Neural crest cell (in vitro differentiated cells): ENCODE measurements around the gene BEST2. TPM values are rescaled to one million over a fixed set of nuclear protein-coding genes. Genes with fewer than 3 reads are reported as not detected.

Experiments
- DNase-seq: peaks from one replicate; pipeline ENCODE4 v3.0.0; 2021; ENCODE audit warnings: low read depth, mixed read lengths, low spot score
- H3K27ac Mint-ChIP-seq: one replicate; pipeline ENCODE4 v1.8.0; 2021; ENCODE audit warnings: mild to moderate bottlenecking, mixed read lengths; ENCODE audit not compliant: unreplicated experiment
- H3K27me3 Mint-ChIP-seq: 2 replicates; pipeline ENCODE4 v1.8.0; 2021; ENCODE audit warnings: low read depth, mild to moderate bottlenecking, mixed read lengths
- H3K36me3 Mint-ChIP-seq: 2 replicates; pipeline ENCODE4 v1.8.0; 2021; ENCODE audit warnings: low read depth, mild to moderate bottlenecking, mixed read lengths
- H3K4me1 Mint-ChIP-seq: 2 replicates; pipeline ENCODE4 v1.8.0; 2021; ENCODE audit warnings: mixed read lengths
- H3K4me3 Mint-ChIP-seq: one replicate; pipeline ENCODE4 v1.8.0; 2021; ENCODE audit warnings: mild to moderate bottlenecking, mixed read lengths
- H3K9me3 Mint-ChIP-seq: 2 replicates; pipeline ENCODE4 v1.8.0; 2021; ENCODE audit warnings: mixed read lengths
- CTCF ChIP-seq: fragments of 200-600 bp; sonication (generic); conservative IDR thresholded peaks from 2 replicates; pipeline ENCODE4 v1.5.0; 2021; ENCODE audit warnings: antibody characterized with exemption, mild to moderate bottlenecking
- microRNA-seq: library from miRNA; unstranded; fragments of <30 nt; microRNA quantifications from one replicate; pipeline ENCODE4, GENCODE V29; 2020
- total RNA-seq: library from RNA; stranded (reverse); gene quantifications from 2 replicates; pipeline ENCODE4 v1.2.1, GENCODE V29; 2021

Gene BEST2
- total RNA-seq, 1 donor from 2014 or later: not detected

- Mint-ChIP-seq H3K9me3 (no peaks in the 10 kb centered on the region), H3K36me3 (peaks cover 8% of the 10 kb centered on the region), H3K27ac (no peak overlapping the region), H3K4me3 (peak overlapping the region; percentile 57), H3K27me3 (no peaks in the 10 kb centered on the region), H3K4me1 (peaks cover 33% of the 10 kb centered on the region)
- TF ChIP-seq CTCF: no peak
- DNase-seq: no peak
Measured at GRCh38 chr19:12804051-12804450, 52.5 kb downstream of the BEST2 start.

GRCh38 chr19:12806242-12807081 lies 54.9 kb downstream of the BEST2 start, which contains the start of gene RNASEH2A:
Gene RNASEH2A, plus strand, starts transcription at chr19:12806584. Its CDS starts 90 bp downstream, at chr19:12806674.
- peak; percentile 86 for DNase-seq
- no peaks in the 10 kb centered on the region for H3K9me3 Mint-ChIP-seq
- no peaks in the 10 kb centered on the region for H3K27me3 Mint-ChIP-seq
- peaks cover 25% of the 10 kb centered on the region for H3K4me1 Mint-ChIP-seq
- TF ChIP-seq CTCF: no peak
- peaks cover 8% of the 10 kb centered on the region for H3K36me3 Mint-ChIP-seq
- peak within 1 kb of the TSS; percentile 99 for H3K27ac Mint-ChIP-seq
- peak within 1 kb of the TSS; percentile 98 for H3K4me3 Mint-ChIP-seq

Small RNAs within 50 kb of the gene (microRNA-seq; reads per million reads assigned to microRNA genes)
- not detected for gene MIR5684

Other genes with a start within 250 kb of the BEST2 start
- gene ZNF564, start 200.3 kb upstream of the BEST2 start, total RNA-seq: 9.9 and 10.7 TPM in 2 replicates
- gene ZNF490, start 141.0 kb upstream of the BEST2 start, total RNA-seq: 10.3 and 12.2 TPM in 2 replicates
- gene ZNF791, start 140.9 kb upstream of the BEST2 start, total RNA-seq: 18.9 and 22.4 TPM in 2 replicates
- gene MAN2B1, start 85.0 kb upstream of the BEST2 start, total RNA-seq: 99.8 and 103 TPM in 2 replicates
- gene WDR83, start 85.0 kb upstream of the BEST2 start, total RNA-seq: 19.0 and 19.9 TPM in 2 replicates
- gene DHPS, start 69.9 kb upstream of the BEST2 start, total RNA-seq: 98.8 and 106 TPM in 2 replicates
- gene GNG14, start 63.8 kb upstream of the BEST2 start, total RNA-seq: not detected in 2 replicates
- gene FBXW9, start 55.2 kb upstream of the BEST2 start, total RNA-seq: 15.9 and 16.0 TPM in 2 replicates
- 127 and 138 TPM in 2 replicates for gene TNPO2, start 27.9 kb upstream of the BEST2 start, total RNA-seq
- 233 and 246 TPM in 2 replicates for gene TRIR, start 17.1 kb upstream of the BEST2 start, total RNA-seq
- gene GET3, start 14.3 kb upstream of the BEST2 start, total RNA-seq: 72.5 and 75.9 TPM in 2 replicates
- gene HOOK2, start 23.8 kb downstream of the BEST2 start, total RNA-seq: 27.9 and 28.8 TPM in 2 replicates
- 9.3 and 9.6 TPM in 2 replicates for gene JUNB, start 39.7 kb downstream of the BEST2 start, total RNA-seq
- gene PRDX2, start 50.0 kb downstream of the BEST2 start, total RNA-seq: 651 and 672 TPM in 2 replicates
- 34.7 and 49.1 TPM in 2 replicates for gene THSD8, start 50.3 kb downstream of the BEST2 start, total RNA-seq
- gene RNASEH2A, start 54.8 kb downstream of the BEST2 start, total RNA-seq: 74.5 and 87.4 TPM in 2 replicates
- 0.36 TPM in 1 of 2 replicates, not detected in the other for gene RTBDN, start 82.8 kb downstream of the BEST2 start, total RNA-seq
- 16.7 and 17.7 TPM in 2 replicates for gene MAST1, start 86.7 kb downstream of the BEST2 start, total RNA-seq
- 8.6 and 11.2 TPM in 2 replicates for gene DNASE2, start 129.7 kb downstream of the BEST2 start, total RNA-seq
- 0.18 TPM in 1 of 2 replicates, not detected in the other for gene KLF1, start 135.4 kb downstream of the BEST2 start, total RNA-seq
- 46.7 and 48.3 TPM in 2 replicates for gene GCDH, start 139.4 kb downstream of the BEST2 start, total RNA-seq
- gene SYCE2, start 167.5 kb downstream of the BEST2 start, total RNA-seq: 1.4 and 2.0 TPM in 2 replicates
- 81.6 and 83.1 TPM in 2 replicates for gene FARSA, start 181.9 kb downstream of the BEST2 start, total RNA-seq
- 670 and 679 TPM in 2 replicates for gene CALR, start 186.8 kb downstream of the BEST2 start, total RNA-seq
- gene RAD23A, start 194.1 kb downstream of the BEST2 start, total RNA-seq: 77.3 and 82.8 TPM in 2 replicates
- gene GADD45GIP1, start 205.4 kb downstream of the BEST2 start, total RNA-seq: 26.0 and 26.4 TPM in 2 replicates
- gene DAND5, start 217.8 kb downstream of the BEST2 start, total RNA-seq: not detected in 2 replicates
- 0.23 and 0.68 TPM in 2 replicates for gene NFIX, start 243.7 kb downstream of the BEST2 start, total RNA-seq